Measurements from ENCODE around the gene CNOT6L.
"Not testable (repeated sequence)": the region's sequence is repeated elsewhere in the genome, so short reads cannot be mapped to it uniquely, and the experiment has no call there.

Gene CNOT6L

GRCh38 chr4:77782102-77782835 lies 36.9 kb downstream of the CNOT6L start:
- no peak for DNase-seq (ENCODE audit: low read depth)

- DNase-seq (ENCODE audit: low read depth): not testable (repeated sequence)
Observed at GRCh38 chr4:77780762-77781161, 38.4 kb downstream of the CNOT6L start.

GRCh38 chr4:77777135-77777807 lies 41.9 kb downstream of the CNOT6L start:
- no peak for DNase-seq (ENCODE audit: low read depth)

GRCh38 chr4:77776182-77777134 lies 42.7 kb downstream of the CNOT6L start:
- DNase-seq (ENCODE audit: low read depth): no peak

- no peak for DNase-seq (ENCODE audit: low read depth)
Observed at GRCh38 chr4:77773101-77773500, 46.1 kb downstream of the CNOT6L start.

GRCh38 chr4:77771566-77771965 lies 47.6 kb downstream of the CNOT6L start:
- no peak for DNase-seq (ENCODE audit: low read depth)

GRCh38 chr4:77765720-77766119 lies 53.4 kb downstream of the CNOT6L start:
- DNase-seq (ENCODE audit: low read depth): no peak

GRCh38 chr4:77762531-77762930 lies 56.6 kb downstream of the CNOT6L start:
- no peak for DNase-seq (ENCODE audit: low read depth)

GRCh38 chr4:77761595-77761994 lies 57.6 kb downstream of the CNOT6L start:
- DNase-seq (ENCODE audit: low read depth): no peak

- DNase-seq (ENCODE audit: low read depth): no peak
Observed at GRCh38 chr4:77758804-77759203, 60.4 kb downstream of the CNOT6L start.

- DNase-seq (ENCODE audit: low read depth): no peak
Observed at GRCh38 chr4:77751764-77752163, 67.4 kb downstream of the CNOT6L start.

- no peak for DNase-seq (ENCODE audit: low read depth)
Observed at GRCh38 chr4:77745792-77746191, 73.4 kb downstream of the CNOT6L start.

- no peak for DNase-seq (ENCODE audit: low read depth)
Observed at GRCh38 chr4:77742054-77742453, 77.1 kb downstream of the CNOT6L start.

- no peak for DNase-seq (ENCODE audit: low read depth)
Observed at GRCh38 chr4:77740480-77740879, 78.7 kb downstream of the CNOT6L start.

- no peak for DNase-seq (ENCODE audit: low read depth)
Observed at GRCh38 chr4:77734928-77735327, 84.2 kb downstream of the CNOT6L start.

GRCh38 chr4:77731656-77732055 lies 87.5 kb downstream of the CNOT6L start:
- DNase-seq (ENCODE audit: low read depth): no peak

- no peak for DNase-seq (ENCODE audit: low read depth)
Observed at GRCh38 chr4:77728420-77728819, 90.7 kb downstream of the CNOT6L start.

GRCh38 chr4:77721073-77721472 lies 98.1 kb downstream of the CNOT6L start:
- no peak for DNase-seq (ENCODE audit: low read depth)

GRCh38 chr4:77718500-77718899 lies 100.7 kb downstream of the CNOT6L start:
- not testable (repeated sequence) for DNase-seq (ENCODE audit: low read depth)

- DNase-seq (ENCODE audit: low read depth): no peak
Observed at GRCh38 chr4:77715414-77716290, 103.5 kb downstream of the CNOT6L start.

GRCh38 chr4:77714514-77714913 lies 104.7 kb downstream of the CNOT6L start:
- DNase-seq (ENCODE audit: low read depth): no peak

GRCh38 chr4:77713884-77714283 lies 105.3 kb downstream of the CNOT6L start:
- no peak for DNase-seq (ENCODE audit: low read depth)
